T-helper 9 cell (primary cell): Measurements from ENCODE around the gene SPDYE3.
"Not testable (repeated sequence)": the region's sequence is repeated elsewhere in the genome, so short reads cannot be mapped to it uniquely, and the experiment has no call there.

Source experiments
- DNase-seq: peaks from one replicate; pipeline ENCODE4 v3.0.0-alpha.2; 2020
- total RNA-seq, 2 donors: gene quantifications; one replicate each; lab custom pipeline; 2026; lab: John Stamatoyannopoulos, UW

SPDYE3 gene
- total RNA-seq, result 0 reads per million in 2 donors

- not testable (repeated sequence) for DNase-seq
Measured at GRCh38 chr7:100307402-100307801, at the start of gene SPDYE3. TSS of gene SPDYE3 (plus strand) at chr7:100307702. CDS start at chr7:100307886, 184 bp downstream.

GRCh38 chr7:100259984-100260383 is 47.5 kb upstream of the SPDYE3 start:
- not testable (repeated sequence) for DNase-seq

GRCh38 chr7:100262896-100263295 is 44.6 kb upstream of the SPDYE3 start:
- not testable (repeated sequence) for DNase-seq

GRCh38 chr7:100264223-100264622 is 43.3 kb upstream of the SPDYE3 start:
- DNase-seq, result not testable (repeated sequence)

- DNase-seq, result not testable (repeated sequence)
Measured at GRCh38 chr7:100264669-100265165, 42.8 kb upstream of the SPDYE3 start.

- DNase-seq, result not testable (repeated sequence)
Measured at GRCh38 chr7:100265851-100266250, 41.7 kb upstream of the SPDYE3 start.

- DNase-seq, result no peak
Measured at GRCh38 chr7:100266576-100267354, 40.7 kb upstream of the SPDYE3 start.

- DNase-seq, result no peak
Measured at GRCh38 chr7:100267648-100268047, 39.9 kb upstream of the SPDYE3 start.

- DNase-seq, result not testable (repeated sequence)
Measured at GRCh38 chr7:100268882-100269281, 38.6 kb upstream of the SPDYE3 start.

GRCh38 chr7:100269306-100270045 is 38.0 kb upstream of the SPDYE3 start:
- DNase-seq, result not testable (repeated sequence)

- not testable (repeated sequence) for DNase-seq
Measured at GRCh38 chr7:100270046-100270918, 37.2 kb upstream of the SPDYE3 start.

- not testable (repeated sequence) for DNase-seq
Measured at GRCh38 chr7:100270941-100271593, 36.4 kb upstream of the SPDYE3 start.

GRCh38 chr7:100271716-100272537 is 35.6 kb upstream of the SPDYE3 start:
- DNase-seq, result peak; percentile 93

- DNase-seq, result not testable (repeated sequence)
Measured at GRCh38 chr7:100272538-100272902, 35.0 kb upstream of the SPDYE3 start.

- no peak for DNase-seq
Measured at GRCh38 chr7:100275120-100275519, 32.4 kb upstream of the SPDYE3 start.

GRCh38 chr7:100276126-100276525 is 31.4 kb upstream of the SPDYE3 start:
- not testable (repeated sequence) for DNase-seq

GRCh38 chr7:100282069-100282608 is 25.4 kb upstream of the SPDYE3 start:
- DNase-seq, result not testable (repeated sequence)

GRCh38 chr7:100283147-100283546 is 24.4 kb upstream of the SPDYE3 start:
- not testable (repeated sequence) for DNase-seq

GRCh38 chr7:100287191-100287969 is 20.1 kb upstream of the SPDYE3 start:
- DNase-seq, result not testable (repeated sequence)

- not testable (repeated sequence) for DNase-seq
Measured at GRCh38 chr7:100288258-100288657, 19.2 kb upstream of the SPDYE3 start.
